ENCODE measurements around the gene MSRB3.
"Not testable (repeated sequence)": the region's sequence is repeated elsewhere in the genome, so short reads cannot be mapped to it uniquely, and the experiment has no call there.

The MSRB3 gene

DNA sequence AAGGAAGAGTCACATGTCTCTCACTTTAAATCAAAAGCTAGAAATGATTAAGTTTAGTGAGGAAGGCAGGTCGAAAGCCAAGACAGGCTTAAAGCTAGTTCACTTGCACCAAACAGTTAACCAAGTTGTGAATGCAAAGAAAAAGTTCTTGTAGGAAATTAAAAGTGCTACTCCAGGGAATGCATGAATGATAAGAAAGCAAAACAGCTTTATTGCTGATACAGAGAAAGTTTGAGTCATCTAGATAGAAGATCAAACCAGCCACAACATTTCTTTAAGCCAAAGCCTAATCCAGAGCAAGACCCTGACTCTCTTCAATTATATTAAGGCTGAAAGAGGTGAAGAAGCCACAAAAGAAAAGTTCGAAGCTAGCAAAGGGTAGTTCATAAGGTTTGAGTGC lies 193.6 kb downstream of the MSRB3 start:
- TF ChIP-seq, protein P1, sequence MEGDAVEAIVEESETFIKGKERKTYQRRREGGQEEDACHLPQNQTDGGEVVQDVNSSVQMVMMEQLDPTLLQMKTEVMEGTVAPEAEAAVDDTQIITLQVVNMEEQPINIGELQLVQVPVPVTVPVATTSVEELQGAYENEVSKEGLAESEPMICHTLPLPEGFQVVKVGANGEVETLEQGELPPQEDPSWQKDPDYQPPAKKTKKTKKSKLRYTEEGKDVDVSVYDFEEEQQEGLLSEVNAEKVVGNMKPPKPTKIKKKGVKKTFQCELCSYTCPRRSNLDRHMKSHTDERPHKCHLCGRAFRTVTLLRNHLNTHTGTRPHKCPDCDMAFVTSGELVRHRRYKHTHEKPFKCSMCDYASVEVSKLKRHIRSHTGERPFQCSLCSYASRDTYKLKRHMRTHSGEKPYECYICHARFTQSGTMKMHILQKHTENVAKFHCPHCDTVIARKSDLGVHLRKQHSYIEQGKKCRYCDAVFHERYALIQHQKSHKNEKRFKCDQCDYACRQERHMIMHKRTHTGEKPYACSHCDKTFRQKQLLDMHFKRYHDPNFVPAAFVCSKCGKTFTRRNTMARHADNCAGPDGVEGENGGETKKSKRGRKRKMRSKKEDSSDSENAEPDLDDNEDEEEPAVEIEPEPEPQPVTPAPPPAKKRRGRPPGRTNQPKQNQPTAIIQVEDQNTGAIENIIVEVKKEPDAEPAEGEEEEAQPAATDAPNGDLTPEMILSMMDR (IDR thresholded peaks at IDR 0.05; ENCODE audit: low read depth, low read length, missing control alignments): no peak
- H3K4me3 ChIP-seq (replicated peaks; ENCODE audit: low read depth, low read length): no peak overlapping the region
- DNase-seq (ENCODE audit: extremely low read depth, low read depth): no peak

DNA sequence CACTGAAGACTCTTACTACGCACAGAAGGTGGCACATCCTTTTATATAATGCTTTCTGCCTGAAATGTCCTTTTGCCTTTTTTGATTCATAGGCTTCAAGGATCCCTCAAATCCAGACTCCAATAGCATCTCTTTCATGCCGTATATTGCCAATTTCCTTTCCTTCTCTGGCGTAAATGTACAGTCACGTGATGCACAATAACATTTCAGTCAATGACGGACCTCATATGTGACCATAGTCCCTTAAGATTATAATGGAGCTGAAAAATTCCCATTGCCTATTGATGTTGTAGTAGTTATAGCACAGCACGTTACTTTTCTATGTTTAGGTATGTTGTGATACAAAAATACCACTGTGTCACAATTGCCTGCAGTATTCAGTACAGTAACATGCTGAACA lies 196.3 kb downstream of the MSRB3 start:
- TF ChIP-seq, protein P1 (IDR thresholded peaks at IDR 0.05; ENCODE audit: low read depth, low read length, missing control alignments): no peak

DNA sequence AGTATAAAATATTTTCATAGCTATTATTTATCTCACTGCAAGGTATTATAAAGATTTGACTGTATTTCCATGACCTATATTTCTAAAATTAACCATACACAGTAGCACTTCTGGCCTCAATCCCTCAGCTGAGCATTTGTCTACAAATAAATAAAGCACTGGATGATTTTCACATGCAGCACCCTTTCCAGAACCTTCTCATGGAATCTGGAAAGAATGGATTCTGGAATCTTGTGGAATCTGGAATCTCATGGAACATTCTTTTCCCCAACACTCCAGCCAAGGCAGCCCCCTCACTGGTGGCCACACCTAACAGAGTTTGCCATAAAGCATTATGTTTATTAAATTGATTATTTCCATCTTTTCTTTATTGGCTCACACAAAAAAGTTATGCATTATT lies 199.2 kb downstream of the MSRB3 start:
- H3K4me3 ChIP-seq (replicated peaks; ENCODE audit: low read depth, low read length): no peak overlapping the region
- TF ChIP-seq, protein P1 (IDR thresholded peaks at IDR 0.05; ENCODE audit: low read depth, low read length, missing control alignments): no peak
- no peak for DNase-seq (ENCODE audit: extremely low read depth, low read depth)

More for the DNA sequence above, 196.3 kb downstream of the MSRB3 start:
- no peak for DNase-seq (ENCODE audit: extremely low read depth, low read depth)
- no peak overlapping the region for H3K4me3 ChIP-seq (replicated peaks; ENCODE audit: low read depth, low read length)

DNA sequence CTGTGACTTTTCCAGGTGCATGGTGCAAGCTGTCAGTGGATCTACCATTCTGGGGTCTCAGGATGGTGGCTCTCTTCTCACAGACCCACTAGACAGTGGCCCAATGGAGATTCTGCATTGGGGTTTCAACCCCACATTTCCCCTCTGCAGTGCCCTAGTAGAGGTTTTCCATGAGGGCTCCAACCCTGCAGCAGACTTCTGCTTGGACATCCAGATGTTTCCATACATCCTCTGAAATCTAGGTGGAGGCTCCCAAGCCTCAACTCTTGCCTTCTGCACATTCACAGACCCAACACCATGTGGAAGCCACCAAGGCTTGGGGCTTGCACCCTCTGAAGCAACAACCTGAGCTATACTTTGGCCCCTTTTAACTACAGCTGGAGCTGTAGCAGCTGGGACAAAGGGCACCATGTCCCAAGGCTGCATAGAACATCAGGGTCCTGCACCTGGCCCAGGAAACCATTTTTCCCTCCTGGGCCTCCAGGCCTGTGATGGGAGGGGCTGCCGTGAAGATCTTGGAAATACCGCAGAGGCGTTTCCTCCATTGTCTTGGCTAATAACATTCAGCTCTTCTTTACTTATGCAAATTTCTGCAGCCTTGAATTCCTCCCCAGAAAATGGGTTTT lies 205.5 kb downstream of the MSRB3 start:
- DNase-seq (ENCODE audit: extremely low read depth, low read depth): not testable (repeated sequence)

DNA sequence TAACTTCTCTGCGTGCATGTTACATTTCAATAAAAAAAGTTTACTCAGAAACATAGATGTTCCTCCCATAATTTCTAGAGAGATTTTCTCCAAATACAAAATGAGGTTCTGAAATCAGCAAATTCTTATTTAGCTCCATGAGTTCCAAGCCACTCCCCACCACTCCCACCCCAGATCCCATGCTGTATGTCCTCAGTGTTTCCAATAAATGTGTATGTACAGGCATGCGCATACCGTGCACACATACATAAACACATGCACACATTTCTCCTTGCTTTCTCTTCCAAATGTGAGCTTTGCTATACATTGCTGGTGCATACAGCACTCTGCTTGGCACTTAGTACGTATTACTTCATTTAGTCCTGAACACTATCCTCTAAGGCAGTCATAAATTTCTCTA lies 209.7 kb downstream of the MSRB3 start:
- no peak for DNase-seq (ENCODE audit: extremely low read depth, low read depth)
- no peak overlapping the region for H3K4me3 ChIP-seq (replicated peaks; ENCODE audit: low read depth, low read length)
- TF ChIP-seq, protein P1 (IDR thresholded peaks at IDR 0.05; ENCODE audit: low read depth, low read length, missing control alignments): no peak

More for the DNA sequence above, 205.5 kb downstream of the MSRB3 start:
- H3K4me3 ChIP-seq (replicated peaks; ENCODE audit: low read depth, low read length): not testable (repeated sequence)

DNA sequence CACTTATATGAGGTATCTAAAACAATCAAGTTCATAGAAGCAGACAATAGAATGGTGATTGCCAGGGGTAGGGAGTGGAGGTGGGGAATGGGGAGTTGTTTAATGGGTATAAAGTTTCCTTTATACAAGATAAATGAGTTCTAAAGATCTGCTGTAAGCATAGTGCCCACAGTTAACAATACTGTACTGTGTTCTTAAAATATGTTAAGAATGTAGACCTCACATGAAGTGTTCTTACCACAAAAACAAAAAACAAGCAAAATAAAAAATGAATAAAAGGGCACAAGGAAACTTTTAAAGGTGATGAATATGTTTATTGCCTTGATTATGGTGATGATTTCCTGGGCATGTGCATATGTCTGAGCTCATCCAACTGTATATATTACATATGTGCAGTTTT lies 211.8 kb downstream of the MSRB3 start:
- TF ChIP-seq, protein P1 (IDR thresholded peaks at IDR 0.05; ENCODE audit: low read depth, low read length, missing control alignments): no peak
- DNase-seq (ENCODE audit: extremely low read depth, low read depth): no peak
- H3K4me3 ChIP-seq (replicated peaks; ENCODE audit: low read depth, low read length): no peak overlapping the region

DNA sequence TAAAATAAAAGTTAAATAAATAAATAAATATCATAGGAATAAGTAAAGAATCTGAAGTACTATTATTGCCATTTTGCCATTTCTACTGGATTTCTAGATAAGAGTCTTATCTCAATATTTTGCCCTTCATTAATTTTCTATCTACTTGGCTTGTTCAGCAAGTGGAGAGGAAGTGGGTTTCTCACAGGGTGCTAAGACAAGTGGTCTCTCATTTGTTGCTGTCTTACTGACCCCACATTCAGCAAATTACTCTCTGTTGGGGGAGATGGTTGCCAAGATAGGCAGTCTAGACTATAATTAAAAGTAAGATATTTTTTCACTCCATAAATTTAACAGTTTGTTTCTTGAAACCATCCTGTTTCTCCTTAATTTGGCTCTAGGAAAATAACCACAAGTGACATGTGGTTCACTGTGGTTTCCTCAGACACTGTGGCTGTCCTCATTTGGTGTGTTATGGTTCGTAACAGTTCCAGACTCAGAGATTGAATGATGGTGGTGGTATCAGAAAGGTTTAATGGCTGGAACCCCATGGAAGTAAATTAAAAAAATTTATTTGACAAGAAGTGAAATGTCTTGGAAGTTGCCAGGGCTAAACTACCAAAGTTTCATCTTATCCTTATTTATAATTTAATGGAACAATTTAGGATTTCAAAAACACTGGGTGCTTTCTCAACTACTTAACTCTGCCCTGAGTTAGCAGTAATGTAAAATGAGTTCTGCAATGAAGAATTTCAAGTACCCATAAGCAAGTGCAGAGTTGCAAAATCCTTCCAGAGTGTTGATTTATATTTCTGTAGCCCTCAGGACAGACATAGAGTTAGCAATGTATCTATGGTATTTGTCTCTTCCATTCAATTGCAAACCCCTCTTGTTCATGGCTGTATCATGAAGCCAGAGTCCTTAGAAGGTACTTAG lies 214.8 kb downstream of the MSRB3 start:
- TF ChIP-seq, protein P1 (IDR thresholded peaks at IDR 0.05; ENCODE audit: low read depth, low read length, missing control alignments): no peak

More for the DNA sequence above, 214.8 kb downstream of the MSRB3 start:
- H3K4me3 ChIP-seq (replicated peaks; ENCODE audit: low read depth, low read length): no peak overlapping the region
- no peak for DNase-seq (ENCODE audit: extremely low read depth, low read depth)

All from HFF-Myc (cell line).